WTC11 (cell line): Measurements from ENCODE around the gene ECM1. TPM values are rescaled to one million over a fixed set of nuclear protein-coding genes. Genes with fewer than 3 reads are reported as not detected.

Experiments used
- ATAC-seq: fragments of 200-7000 bp; cut with Tn5 transposase; 2 replicates; pipeline ENCODE4 v1.10.0; 2021; ENCODE audit warnings: mild to moderate bottlenecking, moderate library complexity
- CTCF ChIA-PET: fragments of 300-600 bp; sonication (Branson Sonifier 250); formaldehyde crosslinking; loops from one replicate; lab custom pipeline; 2021; ENCODE audit warnings: antibody characterized with exemption; lab: Charles Lee
- POLR2A ChIA-PET: fragments of 350-600 bp; sonication (Branson Sonifier 250); formaldehyde crosslinking; loops from one replicate; lab custom pipeline; 2021; ENCODE audit warnings: antibody characterized with exemption; lab: Charles Lee
- DNase-seq: peaks from one replicate; pipeline ENCODE4 v3.0.0; 2021; ENCODE audit warnings: low spot score
- H3K27ac Mint-ChIP-seq: 2 replicates; pipeline ENCODE4 v1.8.0; 2021; ENCODE audit warnings: mixed read lengths
- H3K27me3 Mint-ChIP-seq: 2 replicates; pipeline ENCODE4 v1.8.0; 2021; ENCODE audit warnings: low read depth, mild to moderate bottlenecking, moderate library complexity, mixed read lengths
- H3K36me3 Mint-ChIP-seq: 2 replicates; pipeline ENCODE4 v1.8.0; 2021; ENCODE audit warnings: mixed read lengths
- H3K4me1 Mint-ChIP-seq: 2 replicates; pipeline ENCODE4 v1.8.0; 2022; ENCODE audit warnings: mixed read lengths
- H3K4me3 Mint-ChIP-seq: 2 replicates; pipeline ENCODE4 v1.8.0; 2021; ENCODE audit warnings: mild to moderate bottlenecking, moderate library complexity, mixed read lengths
- H3K9me3 Mint-ChIP-seq: 2 replicates; pipeline ENCODE4 v1.8.0; 2021; ENCODE audit warnings: mixed read lengths
- CBFB ChIP-seq: sonication (generic); formaldehyde crosslinking; IDR thresholded peaks from 2 replicates; pipeline ENCODE4 v1.8.1; 2022; ENCODE audit warnings: mild to moderate bottlenecking, low read depth, missing genetic modification reagents
- GRHL2 ChIP-seq: fragments of 250-450 bp; sonication (Bioruptor Pico); IDR thresholded peaks from 2 replicates; pipeline ENCODE4 v1.8.0; 2022; ENCODE audit warnings: mild to moderate bottlenecking, moderate library complexity; ENCODE audit not compliant: insufficient replicate concordance, severe bottlenecking
- KAT7 ChIP-seq: sonication (generic); formaldehyde crosslinking; IDR thresholded peaks from 2 replicates; pipeline ENCODE4 v1.8.1; 2023; ENCODE audit warnings: missing genetic modification reagents, mild to moderate bottlenecking, borderline replicate concordance
- NFATC4 ChIP-seq: fragments of 250-450 bp; sonication (Bioruptor Pico); IDR thresholded peaks from 2 replicates; pipeline ENCODE4 v1.9.0; 2021; ENCODE audit warnings: mild to moderate bottlenecking
- NR2C2 ChIP-seq: sonication (generic); formaldehyde crosslinking; IDR thresholded peaks from 2 replicates; pipeline ENCODE4 v1.8.0; 2022; ENCODE audit warnings: mild to moderate bottlenecking, missing genetic modification reagents
- PRRX2 ChIP-seq: fragments of 250-450 bp; sonication (Bioruptor Pico); IDR thresholded peaks from 2 replicates; pipeline ENCODE4 v1.8.0; 2021; ENCODE audit warnings: mild to moderate bottlenecking
- TEAD1 ChIP-seq: sonication (generic); formaldehyde crosslinking; IDR thresholded peaks from 2 replicates; pipeline ENCODE4 v1.8.0; 2022; ENCODE audit warnings: mild to moderate bottlenecking, missing genetic modification reagents
- total RNA-seq: library from RNA; stranded (reverse); gene quantifications from 3 replicates; pipeline ENCODE4 v1.2.3, GENCODE V29; 2021
- TF ChIP-seq, protein P1 (sequence below): fragments of 200-600 bp; IDR thresholded peaks from 2 replicates; pipeline ENCODE4 v1.8.0; 2022; ENCODE audit warnings: antibody characterized with exemption
- TF ChIP-seq, protein P2 (sequence below): sonication (generic); formaldehyde crosslinking; IDR thresholded peaks from 2 replicates; pipeline ENCODE4 v1.8.0; 2022; ENCODE audit warnings: mild to moderate bottlenecking, missing genetic modification reagents
- TF ChIP-seq, protein P3 (sequence below): sonication (generic); formaldehyde crosslinking; IDR thresholded peaks from 2 replicates; pipeline ENCODE4 v1.8.1; 2023; ENCODE audit warnings: mild to moderate bottlenecking, missing genetic modification reagents, borderline replicate concordance
- TF ChIP-seq, protein P4 (sequence below): sonication (generic); formaldehyde crosslinking; IDR thresholded peaks from 2 replicates; pipeline ENCODE4 v1.8.0; 2023; ENCODE audit warnings: missing genetic modification reagents, mild to moderate bottlenecking, borderline replicate concordance
- TF ChIP-seq, protein P5 (sequence below): fragments of 250-450 bp; sonication (Bioruptor Pico); IDR thresholded peaks from 2 replicates; pipeline ENCODE4 v1.8.0; 2021; ENCODE audit warnings: mild to moderate bottlenecking
- TF ChIP-seq, protein P6 (sequence below): fragments of 250-450 bp; sonication (Bioruptor Pico); IDR thresholded peaks from 2 replicates; pipeline ENCODE4 v1.9.0; 2021; ENCODE audit warnings: mild to moderate bottlenecking

Gene ECM1
- total RNA-seq, 1 experiment from 2014 or later, result 1.6 TPM

DNA sequence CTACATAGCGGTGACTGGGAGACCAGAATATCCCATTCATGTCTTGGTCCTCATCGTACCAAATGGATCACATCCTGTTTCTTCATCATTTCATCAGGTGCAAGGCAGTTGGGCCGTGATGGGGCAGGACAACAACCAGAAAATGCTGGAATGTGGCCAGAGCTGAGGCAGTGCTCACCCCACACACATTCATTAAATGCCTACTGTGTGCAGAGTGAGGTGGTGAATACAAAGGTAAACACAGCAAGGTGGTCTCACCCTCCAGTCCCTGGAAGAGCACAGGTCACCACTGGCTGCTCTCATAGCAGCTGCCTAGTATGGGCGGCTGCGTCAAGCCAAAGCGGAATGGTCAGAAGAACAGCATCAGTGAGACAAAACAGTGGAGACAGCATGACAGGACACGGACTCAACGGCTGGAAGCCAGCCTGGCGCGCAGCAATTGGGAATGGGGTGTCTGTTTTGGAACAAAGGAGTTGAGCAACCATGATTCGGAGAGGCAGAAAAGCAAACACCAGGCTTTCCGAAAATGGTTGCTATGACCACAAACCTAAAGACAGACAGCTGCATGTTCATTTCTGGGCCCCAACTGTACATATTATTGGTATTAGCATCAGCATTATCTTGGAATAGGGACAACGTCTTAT, 35.7 kb downstream of the ECM1 start:
- DNase-seq (no peak), ATAC-seq (no peak)
- no peaks in the 10 kb centered on the region for H3K36me3 Mint-ChIP-seq
- H3K4me1 Mint-ChIP-seq, result peaks cover 6% of the 10 kb centered on the region
- peaks cover 22% of the 10 kb centered on the region for H3K27me3 Mint-ChIP-seq
- no peak overlapping the region for H3K4me3 Mint-ChIP-seq
- ChIA-PET CTCF (interaction anchor here (1.0 to 1.9 kb wide), 3 partner anchors 8 to 16 kb away, joined by 4 to 11 read pairs (median 7); no protein-coding TSS in a partner anchor), POLR2A (no interaction called here)
- TF ChIP-seq KAT7, result no peak
- TF ChIP-seq, protein P1, sequence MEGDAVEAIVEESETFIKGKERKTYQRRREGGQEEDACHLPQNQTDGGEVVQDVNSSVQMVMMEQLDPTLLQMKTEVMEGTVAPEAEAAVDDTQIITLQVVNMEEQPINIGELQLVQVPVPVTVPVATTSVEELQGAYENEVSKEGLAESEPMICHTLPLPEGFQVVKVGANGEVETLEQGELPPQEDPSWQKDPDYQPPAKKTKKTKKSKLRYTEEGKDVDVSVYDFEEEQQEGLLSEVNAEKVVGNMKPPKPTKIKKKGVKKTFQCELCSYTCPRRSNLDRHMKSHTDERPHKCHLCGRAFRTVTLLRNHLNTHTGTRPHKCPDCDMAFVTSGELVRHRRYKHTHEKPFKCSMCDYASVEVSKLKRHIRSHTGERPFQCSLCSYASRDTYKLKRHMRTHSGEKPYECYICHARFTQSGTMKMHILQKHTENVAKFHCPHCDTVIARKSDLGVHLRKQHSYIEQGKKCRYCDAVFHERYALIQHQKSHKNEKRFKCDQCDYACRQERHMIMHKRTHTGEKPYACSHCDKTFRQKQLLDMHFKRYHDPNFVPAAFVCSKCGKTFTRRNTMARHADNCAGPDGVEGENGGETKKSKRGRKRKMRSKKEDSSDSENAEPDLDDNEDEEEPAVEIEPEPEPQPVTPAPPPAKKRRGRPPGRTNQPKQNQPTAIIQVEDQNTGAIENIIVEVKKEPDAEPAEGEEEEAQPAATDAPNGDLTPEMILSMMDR, result no peak
- no peak for TF ChIP-seq PRRX2 (CRISPR knock-in tag)
- no peak for TF ChIP-seq GRHL2 (CRISPR knock-in tag)
- TF ChIP-seq, protein P2, sequence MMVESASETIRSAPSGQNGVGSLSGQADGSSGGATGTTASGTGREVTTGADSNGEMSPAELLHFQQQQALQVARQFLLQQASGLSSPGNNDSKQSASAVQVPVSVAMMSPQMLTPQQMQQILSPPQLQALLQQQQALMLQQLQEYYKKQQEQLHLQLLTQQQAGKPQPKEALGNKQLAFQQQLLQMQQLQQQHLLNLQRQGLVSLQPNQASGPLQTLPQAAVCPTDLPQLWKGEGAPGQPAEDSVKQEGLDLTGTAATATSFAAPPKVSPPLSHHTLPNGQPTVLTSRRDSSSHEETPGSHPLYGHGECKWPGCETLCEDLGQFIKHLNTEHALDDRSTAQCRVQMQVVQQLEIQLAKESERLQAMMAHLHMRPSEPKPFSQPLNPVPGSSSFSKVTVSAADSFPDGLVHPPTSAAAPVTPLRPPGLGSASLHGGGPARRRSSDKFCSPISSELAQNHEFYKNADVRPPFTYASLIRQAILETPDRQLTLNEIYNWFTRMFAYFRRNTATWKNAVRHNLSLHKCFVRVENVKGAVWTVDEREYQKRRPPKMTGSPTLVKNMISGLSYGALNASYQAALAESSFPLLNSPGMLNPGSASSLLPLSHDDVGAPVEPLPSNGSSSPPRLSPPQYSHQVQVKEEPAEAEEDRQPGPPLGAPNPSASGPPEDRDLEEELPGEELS (CRISPR knock-in tag), result no peak
- TF ChIP-seq TEAD1 (CRISPR knock-in tag), result no peak
- TF ChIP-seq, protein P3, sequence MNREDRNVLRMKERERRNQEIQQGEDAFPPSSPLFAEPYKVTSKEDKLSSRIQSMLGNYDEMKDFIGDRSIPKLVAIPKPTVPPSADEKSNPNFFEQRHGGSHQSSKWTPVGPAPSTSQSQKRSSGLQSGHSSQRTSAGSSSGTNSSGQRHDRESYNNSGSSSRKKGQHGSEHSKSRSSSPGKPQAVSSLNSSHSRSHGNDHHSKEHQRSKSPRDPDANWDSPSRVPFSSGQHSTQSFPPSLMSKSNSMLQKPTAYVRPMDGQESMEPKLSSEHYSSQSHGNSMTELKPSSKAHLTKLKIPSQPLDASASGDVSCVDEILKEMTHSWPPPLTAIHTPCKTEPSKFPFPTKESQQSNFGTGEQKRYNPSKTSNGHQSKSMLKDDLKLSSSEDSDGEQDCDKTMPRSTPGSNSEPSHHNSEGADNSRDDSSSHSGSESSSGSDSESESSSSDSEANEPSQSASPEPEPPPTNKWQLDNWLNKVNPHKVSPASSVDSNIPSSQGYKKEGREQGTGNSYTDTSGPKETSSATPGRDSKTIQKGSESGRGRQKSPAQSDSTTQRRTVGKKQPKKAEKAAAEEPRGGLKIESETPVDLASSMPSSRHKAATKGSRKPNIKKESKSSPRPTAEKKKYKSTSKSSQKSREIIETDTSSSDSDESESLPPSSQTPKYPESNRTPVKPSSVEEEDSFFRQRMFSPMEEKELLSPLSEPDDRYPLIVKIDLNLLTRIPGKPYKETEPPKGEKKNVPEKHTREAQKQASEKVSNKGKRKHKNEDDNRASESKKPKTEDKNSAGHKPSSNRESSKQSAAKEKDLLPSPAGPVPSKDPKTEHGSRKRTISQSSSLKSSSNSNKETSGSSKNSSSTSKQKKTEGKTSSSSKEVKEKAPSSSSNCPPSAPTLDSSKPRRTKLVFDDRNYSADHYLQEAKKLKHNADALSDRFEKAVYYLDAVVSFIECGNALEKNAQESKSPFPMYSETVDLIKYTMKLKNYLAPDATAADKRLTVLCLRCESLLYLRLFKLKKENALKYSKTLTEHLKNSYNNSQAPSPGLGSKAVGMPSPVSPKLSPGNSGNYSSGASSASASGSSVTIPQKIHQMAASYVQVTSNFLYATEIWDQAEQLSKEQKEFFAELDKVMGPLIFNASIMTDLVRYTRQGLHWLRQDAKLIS, result no peak
- TF ChIP-seq, protein P4, sequence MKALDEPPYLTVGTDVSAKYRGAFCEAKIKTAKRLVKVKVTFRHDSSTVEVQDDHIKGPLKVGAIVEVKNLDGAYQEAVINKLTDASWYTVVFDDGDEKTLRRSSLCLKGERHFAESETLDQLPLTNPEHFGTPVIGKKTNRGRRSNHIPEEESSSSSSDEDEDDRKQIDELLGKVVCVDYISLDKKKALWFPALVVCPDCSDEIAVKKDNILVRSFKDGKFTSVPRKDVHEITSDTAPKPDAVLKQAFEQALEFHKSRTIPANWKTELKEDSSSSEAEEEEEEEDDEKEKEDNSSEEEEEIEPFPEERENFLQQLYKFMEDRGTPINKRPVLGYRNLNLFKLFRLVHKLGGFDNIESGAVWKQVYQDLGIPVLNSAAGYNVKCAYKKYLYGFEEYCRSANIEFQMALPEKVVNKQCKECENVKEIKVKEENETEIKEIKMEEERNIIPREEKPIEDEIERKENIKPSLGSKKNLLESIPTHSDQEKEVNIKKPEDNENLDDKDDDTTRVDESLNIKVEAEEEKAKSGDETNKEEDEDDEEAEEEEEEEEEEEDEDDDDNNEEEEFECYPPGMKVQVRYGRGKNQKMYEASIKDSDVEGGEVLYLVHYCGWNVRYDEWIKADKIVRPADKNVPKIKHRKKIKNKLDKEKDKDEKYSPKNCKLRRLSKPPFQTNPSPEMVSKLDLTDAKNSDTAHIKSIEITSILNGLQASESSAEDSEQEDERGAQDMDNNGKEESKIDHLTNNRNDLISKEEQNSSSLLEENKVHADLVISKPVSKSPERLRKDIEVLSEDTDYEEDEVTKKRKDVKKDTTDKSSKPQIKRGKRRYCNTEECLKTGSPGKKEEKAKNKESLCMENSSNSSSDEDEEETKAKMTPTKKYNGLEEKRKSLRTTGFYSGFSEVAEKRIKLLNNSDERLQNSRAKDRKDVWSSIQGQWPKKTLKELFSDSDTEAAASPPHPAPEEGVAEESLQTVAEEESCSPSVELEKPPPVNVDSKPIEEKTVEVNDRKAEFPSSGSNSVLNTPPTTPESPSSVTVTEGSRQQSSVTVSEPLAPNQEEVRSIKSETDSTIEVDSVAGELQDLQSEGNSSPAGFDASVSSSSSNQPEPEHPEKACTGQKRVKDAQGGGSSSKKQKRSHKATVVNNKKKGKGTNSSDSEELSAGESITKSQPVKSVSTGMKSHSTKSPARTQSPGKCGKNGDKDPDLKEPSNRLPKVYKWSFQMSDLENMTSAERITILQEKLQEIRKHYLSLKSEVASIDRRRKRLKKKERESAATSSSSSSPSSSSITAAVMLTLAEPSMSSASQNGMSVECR, result no peak
- H3K27ac Mint-ChIP-seq, result no peak overlapping the region
- H3K9me3 Mint-ChIP-seq, result no peaks in the 10 kb centered on the region

DNA sequence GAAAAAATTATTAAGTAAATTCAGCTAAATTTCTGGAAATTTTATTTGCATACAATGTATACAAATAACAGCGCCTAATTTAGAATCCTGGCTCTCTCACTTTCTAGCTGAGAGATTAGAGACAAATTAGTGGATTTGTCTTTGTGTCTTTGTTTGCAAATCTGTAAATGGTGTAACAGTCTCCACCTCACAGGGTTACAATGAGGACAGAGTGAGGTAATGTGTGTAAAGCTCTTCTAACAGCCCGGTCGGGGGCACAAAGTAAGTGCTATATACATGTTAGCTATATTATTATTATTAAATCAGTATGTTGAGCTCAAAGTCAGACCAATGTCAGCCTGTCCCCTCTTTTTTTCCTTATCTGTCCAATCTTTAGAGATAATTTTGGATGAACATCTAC, 36.3 kb downstream of the ECM1 start:
- CTCF ChIA-PET, result interaction anchor here (1.0 to 1.9 kb wide), 3 partner anchors 9 to 16 kb away, joined by 4 to 11 read pairs (median 7); no protein-coding TSS in a partner anchor
- TF ChIP-seq NR2C2 (CRISPR knock-in tag) (no peak), NFATC4 (no peak), CBFB (CRISPR knock-in tag) (no peak)
- TF ChIP-seq, protein P3, result no peak
- TF ChIP-seq, protein P5, sequence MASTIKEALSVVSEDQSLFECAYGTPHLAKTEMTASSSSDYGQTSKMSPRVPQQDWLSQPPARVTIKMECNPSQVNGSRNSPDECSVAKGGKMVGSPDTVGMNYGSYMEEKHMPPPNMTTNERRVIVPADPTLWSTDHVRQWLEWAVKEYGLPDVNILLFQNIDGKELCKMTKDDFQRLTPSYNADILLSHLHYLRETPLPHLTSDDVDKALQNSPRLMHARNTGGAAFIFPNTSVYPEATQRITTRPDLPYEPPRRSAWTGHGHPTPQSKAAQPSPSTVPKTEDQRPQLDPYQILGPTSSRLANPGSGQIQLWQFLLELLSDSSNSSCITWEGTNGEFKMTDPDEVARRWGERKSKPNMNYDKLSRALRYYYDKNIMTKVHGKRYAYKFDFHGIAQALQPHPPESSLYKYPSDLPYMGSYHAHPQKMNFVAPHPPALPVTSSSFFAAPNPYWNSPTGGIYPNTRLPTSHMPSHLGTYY (CRISPR knock-in tag), result no peak
- TF ChIP-seq, protein P6, sequence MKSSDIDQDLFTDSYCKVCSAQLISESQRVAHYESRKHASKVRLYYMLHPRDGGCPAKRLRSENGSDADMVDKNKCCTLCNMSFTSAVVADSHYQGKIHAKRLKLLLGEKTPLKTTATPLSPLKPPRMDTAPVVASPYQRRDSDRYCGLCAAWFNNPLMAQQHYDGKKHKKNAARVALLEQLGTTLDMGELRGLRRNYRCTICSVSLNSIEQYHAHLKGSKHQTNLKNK (CRISPR knock-in tag), result no peak

More for the DNA sequence above, 36.3 kb downstream of the ECM1 start:
- H3K4me3 Mint-ChIP-seq, result no peak overlapping the region
- no peak overlapping the region for H3K27ac Mint-ChIP-seq
- peaks cover 23% of the 10 kb centered on the region for H3K27me3 Mint-ChIP-seq
- ATAC-seq, result no peak
- H3K9me3 Mint-ChIP-seq, result no peaks in the 10 kb centered on the region
- no peaks in the 10 kb centered on the region for H3K36me3 Mint-ChIP-seq
- 0 out of 2 replicates have a peak, but pooled peaks cover 3% of the 10 kb centered on the region for H3K4me1 Mint-ChIP-seq
- POLR2A ChIA-PET, result interaction anchor here (1.2 kb wide), 1 partner anchor 15 kb away, joined by 3 read pairs; no protein-coding TSS in a partner anchor
- no peak for DNase-seq
